ENCODE results near the gene SLC24A4. TPM values are rescaled to one million over a fixed set of nuclear protein-coding genes. Genes with fewer than 3 reads are reported as not detected.

SLC24A4 gene
- total RNA-seq, 1 experiment from 2014 or later = not detected

DNA sequence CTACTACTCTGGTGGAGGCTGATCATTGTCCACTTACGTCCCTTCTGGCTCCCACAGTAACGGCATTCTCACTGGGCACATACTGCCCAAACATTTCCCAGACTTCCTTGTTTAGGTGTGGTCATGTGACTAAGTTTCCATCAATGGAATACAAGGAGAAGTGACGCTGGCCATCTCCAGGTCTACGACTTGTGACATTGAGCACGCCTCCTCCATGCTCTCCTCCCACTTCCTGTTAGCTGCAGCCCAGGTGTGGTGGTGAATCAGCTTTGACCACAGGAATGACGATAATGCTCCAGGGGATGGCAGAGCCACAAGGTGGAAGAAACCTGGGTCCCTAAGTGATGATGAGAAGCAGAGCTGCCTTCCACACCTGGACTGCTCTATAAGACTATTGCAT lies 6.0 kb upstream of the SLC24A4 start:
- peaks cover 13% of the 10 kb centered on the region for H3K9me3 Mint-ChIP-seq (ENCODE audit: low read depth, unreplicated experiment)
- no peaks in the 10 kb centered on the region for H3K36me3 Mint-ChIP-seq (ENCODE audit: insufficient read depth, unreplicated experiment)
- peak; percentile 30 for DNase-seq
- H3K4me3 Mint-ChIP-seq (ENCODE audit: low read depth, unreplicated experiment) = no peak overlapping the region
- peaks cover 75% of the 10 kb centered on the region for H3K27me3 Mint-ChIP-seq (ENCODE audit: unreplicated experiment)
- TF ChIP-seq, protein P1, sequence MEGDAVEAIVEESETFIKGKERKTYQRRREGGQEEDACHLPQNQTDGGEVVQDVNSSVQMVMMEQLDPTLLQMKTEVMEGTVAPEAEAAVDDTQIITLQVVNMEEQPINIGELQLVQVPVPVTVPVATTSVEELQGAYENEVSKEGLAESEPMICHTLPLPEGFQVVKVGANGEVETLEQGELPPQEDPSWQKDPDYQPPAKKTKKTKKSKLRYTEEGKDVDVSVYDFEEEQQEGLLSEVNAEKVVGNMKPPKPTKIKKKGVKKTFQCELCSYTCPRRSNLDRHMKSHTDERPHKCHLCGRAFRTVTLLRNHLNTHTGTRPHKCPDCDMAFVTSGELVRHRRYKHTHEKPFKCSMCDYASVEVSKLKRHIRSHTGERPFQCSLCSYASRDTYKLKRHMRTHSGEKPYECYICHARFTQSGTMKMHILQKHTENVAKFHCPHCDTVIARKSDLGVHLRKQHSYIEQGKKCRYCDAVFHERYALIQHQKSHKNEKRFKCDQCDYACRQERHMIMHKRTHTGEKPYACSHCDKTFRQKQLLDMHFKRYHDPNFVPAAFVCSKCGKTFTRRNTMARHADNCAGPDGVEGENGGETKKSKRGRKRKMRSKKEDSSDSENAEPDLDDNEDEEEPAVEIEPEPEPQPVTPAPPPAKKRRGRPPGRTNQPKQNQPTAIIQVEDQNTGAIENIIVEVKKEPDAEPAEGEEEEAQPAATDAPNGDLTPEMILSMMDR (IDR thresholded peaks at IDR 0.05; ENCODE audit: unreplicated experiment) = no peak
- no TSS peak for BruUV-seq (replicated peaks)
- no peak overlapping the region for H3K27ac Mint-ChIP-seq (ENCODE audit: unreplicated experiment)
- CTCF ChIA-PET = no interaction called here
- H3K4me1 Mint-ChIP-seq (ENCODE audit: low read depth, unreplicated experiment) = no peaks in the 10 kb centered on the region
- intact Hi-C loops (cut with micrococcal nuclease; ENCODE audit: unreplicated experiment) = no loop called here

DNA sequence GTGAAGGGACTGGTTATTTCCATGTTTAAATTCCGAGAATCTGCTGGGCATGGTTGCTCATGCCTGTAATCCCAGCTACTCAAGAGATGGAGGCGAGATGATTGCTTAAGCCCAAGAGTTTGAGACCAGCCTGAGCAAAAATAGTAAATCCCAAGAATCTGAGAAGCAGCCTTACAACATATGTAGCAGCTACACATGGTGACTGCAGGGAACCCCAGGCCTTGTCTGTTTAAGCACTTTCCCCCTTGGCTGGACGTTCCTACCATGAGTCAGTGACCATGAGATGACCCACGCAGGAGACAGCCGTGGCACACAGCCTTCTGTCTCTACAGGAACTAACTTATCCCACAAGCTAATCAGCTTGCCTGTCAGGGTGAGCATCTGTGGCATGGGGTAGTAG lies 5.5 kb upstream of the SLC24A4 start:
- H3K27me3 Mint-ChIP-seq (ENCODE audit: unreplicated experiment) = peaks cover 78% of the 10 kb centered on the region
- CTCF ChIA-PET = no interaction called here
- no TSS peak for BruUV-seq (replicated peaks)
- H3K4me3 Mint-ChIP-seq (ENCODE audit: low read depth, unreplicated experiment) = no peak overlapping the region
- peaks cover 13% of the 10 kb centered on the region for H3K9me3 Mint-ChIP-seq (ENCODE audit: low read depth, unreplicated experiment)
- H3K36me3 Mint-ChIP-seq (ENCODE audit: insufficient read depth, unreplicated experiment) = no peaks in the 10 kb centered on the region
- TF ChIP-seq, protein P1 (IDR thresholded peaks at IDR 0.05; ENCODE audit: unreplicated experiment) = no peak
- H3K4me1 Mint-ChIP-seq (ENCODE audit: low read depth, unreplicated experiment) = no peaks in the 10 kb centered on the region
- intact Hi-C loops (cut with micrococcal nuclease; ENCODE audit: unreplicated experiment) = no loop called here
- no peak for DNase-seq
- H3K27ac Mint-ChIP-seq (ENCODE audit: unreplicated experiment) = no peak overlapping the region

DNA sequence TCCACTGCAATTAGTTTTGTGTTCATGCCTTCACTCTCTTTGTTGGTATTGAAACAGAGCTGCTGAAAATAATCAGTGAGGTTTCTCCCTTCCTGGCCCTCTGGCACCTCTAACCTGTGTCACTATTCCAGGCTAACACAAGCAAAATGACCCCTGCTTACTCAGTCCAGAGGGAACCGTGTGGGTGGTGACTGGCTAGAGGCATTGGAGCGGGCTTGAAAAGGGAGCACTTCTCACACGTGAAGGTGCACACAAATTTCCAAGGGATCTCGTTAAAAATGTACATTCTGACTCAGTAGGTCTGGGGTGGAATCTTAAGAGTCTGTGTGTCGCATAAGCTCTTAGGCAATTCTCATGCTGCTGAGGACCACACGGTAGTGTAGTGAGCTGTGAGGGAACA lies 1.3 kb upstream of the SLC24A4 start:
- CTCF ChIA-PET = no interaction called here
- Mint-ChIP-seq H3K27me3 (ENCODE audit: unreplicated experiment) (peaks cover 92% of the 10 kb centered on the region), H3K27ac (ENCODE audit: unreplicated experiment) (no peak overlapping the region), H3K9me3 (ENCODE audit: low read depth, unreplicated experiment) (peaks cover 13% of the 10 kb centered on the region), H3K36me3 (ENCODE audit: insufficient read depth, unreplicated experiment) (no peaks in the 10 kb centered on the region), H3K4me1 (ENCODE audit: low read depth, unreplicated experiment) (no peaks in the 10 kb centered on the region), H3K4me3 (ENCODE audit: low read depth, unreplicated experiment) (no peak overlapping the region)
- intact Hi-C loops (cut with micrococcal nuclease; ENCODE audit: unreplicated experiment) = no loop called here
- TF ChIP-seq, protein P1 (IDR thresholded peaks at IDR 0.05; ENCODE audit: unreplicated experiment) = no peak
- no TSS peak for BruUV-seq (replicated peaks)
- no peak for DNase-seq

DNA sequence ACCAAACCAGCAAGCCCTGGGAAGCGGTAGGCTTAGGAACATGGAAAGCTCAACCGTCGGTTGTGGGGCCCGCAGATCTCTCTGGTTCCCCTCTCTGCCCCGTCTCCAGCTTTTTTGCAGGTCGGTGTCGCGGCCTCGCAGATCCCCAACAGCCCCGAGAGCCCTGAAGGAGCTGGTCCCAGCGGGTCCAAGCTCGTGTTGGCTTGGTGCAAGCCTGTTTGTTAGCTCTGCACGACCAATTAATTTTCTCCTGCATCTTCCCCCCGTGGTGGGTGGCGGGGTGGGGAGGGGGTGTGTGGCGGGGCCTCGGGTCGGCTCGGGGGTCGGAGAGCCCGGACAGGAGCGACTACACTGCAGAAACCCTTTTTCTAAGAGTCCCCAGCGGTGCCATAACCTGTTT lies 449 bp upstream of the SLC24A4 start:
- Mint-ChIP-seq H3K4me1 (ENCODE audit: low read depth, unreplicated experiment) (no peaks in the 10 kb centered on the region), H3K36me3 (ENCODE audit: insufficient read depth, unreplicated experiment) (no peaks in the 10 kb centered on the region), H3K9me3 (ENCODE audit: low read depth, unreplicated experiment) (peaks cover 7% of the 10 kb centered on the region), H3K27ac (ENCODE audit: unreplicated experiment) (no peak overlapping the region), H3K4me3 (ENCODE audit: low read depth, unreplicated experiment) (no peak overlapping the region), H3K27me3 (ENCODE audit: unreplicated experiment) (peaks cover 98% of the 10 kb centered on the region)
- TF ChIP-seq, protein P1 (IDR thresholded peaks at IDR 0.05; ENCODE audit: unreplicated experiment) = no peak
- no peak for DNase-seq
- intact Hi-C loops (cut with micrococcal nuclease; ENCODE audit: unreplicated experiment) = no loop called here
- BruUV-seq (replicated peaks) = no TSS peak
- CTCF ChIA-PET = interaction anchor here (0.6 to 0.7 kb wide), 2 partner anchors 87 to 167 kb away, joined by 4 read pairs; no protein-coding TSS in a partner anchor
